ENCODE measurements around the gene NFAT5.

NFAT5 gene

DNA sequence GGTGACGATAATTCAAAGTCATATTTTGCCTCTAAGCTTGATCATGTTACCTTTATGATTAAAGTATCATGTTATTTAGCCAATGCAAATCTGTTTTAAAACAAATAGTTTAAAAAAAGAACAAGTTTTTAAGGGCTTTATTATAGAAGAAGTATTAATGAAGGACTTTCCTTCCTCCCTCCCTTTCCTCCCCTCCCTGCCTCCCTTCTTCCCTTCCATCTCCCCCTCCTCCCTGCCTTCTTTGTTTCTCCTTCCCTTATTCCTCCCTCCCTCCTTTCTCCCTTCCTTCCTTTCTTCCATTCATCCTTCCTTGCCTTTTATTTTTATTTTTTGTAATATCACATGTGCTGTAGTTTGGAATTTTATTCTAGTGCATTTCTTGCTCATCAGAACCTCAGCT, 134.1 kb downstream of the NFAT5 start:
- TF ChIP-seq, protein P1, sequence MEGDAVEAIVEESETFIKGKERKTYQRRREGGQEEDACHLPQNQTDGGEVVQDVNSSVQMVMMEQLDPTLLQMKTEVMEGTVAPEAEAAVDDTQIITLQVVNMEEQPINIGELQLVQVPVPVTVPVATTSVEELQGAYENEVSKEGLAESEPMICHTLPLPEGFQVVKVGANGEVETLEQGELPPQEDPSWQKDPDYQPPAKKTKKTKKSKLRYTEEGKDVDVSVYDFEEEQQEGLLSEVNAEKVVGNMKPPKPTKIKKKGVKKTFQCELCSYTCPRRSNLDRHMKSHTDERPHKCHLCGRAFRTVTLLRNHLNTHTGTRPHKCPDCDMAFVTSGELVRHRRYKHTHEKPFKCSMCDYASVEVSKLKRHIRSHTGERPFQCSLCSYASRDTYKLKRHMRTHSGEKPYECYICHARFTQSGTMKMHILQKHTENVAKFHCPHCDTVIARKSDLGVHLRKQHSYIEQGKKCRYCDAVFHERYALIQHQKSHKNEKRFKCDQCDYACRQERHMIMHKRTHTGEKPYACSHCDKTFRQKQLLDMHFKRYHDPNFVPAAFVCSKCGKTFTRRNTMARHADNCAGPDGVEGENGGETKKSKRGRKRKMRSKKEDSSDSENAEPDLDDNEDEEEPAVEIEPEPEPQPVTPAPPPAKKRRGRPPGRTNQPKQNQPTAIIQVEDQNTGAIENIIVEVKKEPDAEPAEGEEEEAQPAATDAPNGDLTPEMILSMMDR (IDR thresholded peaks at IDR 0.05; ENCODE audit: low read depth, low read length): no peak
- DNase-seq (ENCODE audit: low read depth, low spot score): no peak
- in situ Hi-C loops (cut with HindIII; ENCODE audit: low sequenced_read_pairs): no loop called here
- H3K4me3 ChIP-seq (ENCODE audit: low read depth, low read length): no peak overlapping the region

DNA sequence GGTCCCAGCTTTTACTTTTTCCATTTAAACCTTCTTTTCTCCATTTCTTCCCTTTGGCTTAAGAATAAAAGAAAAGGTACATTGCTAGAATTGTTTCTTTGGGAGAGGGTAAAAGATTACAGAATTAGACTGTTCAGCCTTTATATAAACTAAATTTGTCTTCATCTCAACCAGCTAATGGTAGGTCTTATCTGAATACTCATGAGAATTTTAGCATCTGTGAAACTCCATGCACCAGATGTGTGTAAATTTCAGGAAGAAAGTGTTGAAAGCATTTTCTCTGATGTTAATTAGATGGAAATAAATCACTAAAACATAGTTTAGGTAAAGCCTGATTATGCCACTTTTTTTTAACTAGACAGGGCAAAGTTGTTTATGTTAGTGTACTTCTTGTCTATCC, 135.7 kb downstream of the NFAT5 start:
- TF ChIP-seq, protein P1 (IDR thresholded peaks at IDR 0.05; ENCODE audit: low read depth, low read length): no peak
- in situ Hi-C loops (cut with HindIII; ENCODE audit: low sequenced_read_pairs): no loop called here
- DNase-seq (ENCODE audit: low read depth, low spot score): no peak
- H3K4me3 ChIP-seq (ENCODE audit: low read depth, low read length): no peak overlapping the region

DNA sequence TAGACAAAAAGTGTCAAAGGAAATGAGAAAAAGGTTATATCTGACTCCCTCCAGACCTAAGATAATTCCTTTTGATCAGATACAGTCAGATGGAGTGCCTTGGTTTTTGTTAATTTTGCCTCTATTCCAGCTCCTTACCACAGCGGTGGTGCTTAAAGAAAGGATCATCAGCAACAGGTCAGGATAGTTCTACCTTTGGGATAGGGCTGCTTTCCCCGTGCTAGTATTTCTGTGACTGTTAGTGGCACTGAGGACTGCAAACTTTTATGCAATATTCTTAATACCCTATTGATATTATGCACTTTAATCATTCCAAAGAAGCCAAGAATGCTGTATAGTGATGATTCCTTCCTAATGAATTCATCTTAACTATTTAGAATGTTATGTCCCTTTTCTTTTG, 136.1 kb downstream of the NFAT5 start:
- in situ Hi-C loops (cut with HindIII; ENCODE audit: low sequenced_read_pairs): no loop called here
- H3K4me3 ChIP-seq (ENCODE audit: low read depth, low read length): no peak overlapping the region
- no peak for DNase-seq (ENCODE audit: low read depth, low spot score)
- TF ChIP-seq, protein P1 (IDR thresholded peaks at IDR 0.05; ENCODE audit: low read depth, low read length): no peak

DNA sequence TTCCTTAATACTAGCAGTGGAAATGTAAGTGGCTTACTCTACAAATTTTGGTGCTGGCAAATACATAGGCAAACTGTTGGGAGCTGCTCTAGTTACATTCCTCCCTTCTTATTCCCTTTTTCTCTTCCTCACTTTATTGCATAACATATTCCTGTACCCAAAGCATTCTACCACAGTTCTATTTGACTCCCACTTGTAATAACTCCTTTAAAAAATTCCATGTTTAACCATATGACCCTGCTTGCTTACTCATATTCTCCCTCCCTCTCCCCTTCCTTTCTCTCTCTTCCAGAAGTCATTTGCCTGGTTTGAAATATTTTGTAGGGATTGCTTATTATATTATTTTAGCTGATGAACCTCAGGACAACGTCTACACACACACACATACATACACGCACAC, 137.9 kb downstream of the NFAT5 start:
- TF ChIP-seq, protein P1 (IDR thresholded peaks at IDR 0.05; ENCODE audit: low read depth, low read length): no peak
- in situ Hi-C loops (cut with HindIII; ENCODE audit: low sequenced_read_pairs): no loop called here
- DNase-seq (ENCODE audit: low read depth, low spot score): peak; percentile 26
- H3K4me3 ChIP-seq (ENCODE audit: low read depth, low read length): no peak overlapping the region

DNA sequence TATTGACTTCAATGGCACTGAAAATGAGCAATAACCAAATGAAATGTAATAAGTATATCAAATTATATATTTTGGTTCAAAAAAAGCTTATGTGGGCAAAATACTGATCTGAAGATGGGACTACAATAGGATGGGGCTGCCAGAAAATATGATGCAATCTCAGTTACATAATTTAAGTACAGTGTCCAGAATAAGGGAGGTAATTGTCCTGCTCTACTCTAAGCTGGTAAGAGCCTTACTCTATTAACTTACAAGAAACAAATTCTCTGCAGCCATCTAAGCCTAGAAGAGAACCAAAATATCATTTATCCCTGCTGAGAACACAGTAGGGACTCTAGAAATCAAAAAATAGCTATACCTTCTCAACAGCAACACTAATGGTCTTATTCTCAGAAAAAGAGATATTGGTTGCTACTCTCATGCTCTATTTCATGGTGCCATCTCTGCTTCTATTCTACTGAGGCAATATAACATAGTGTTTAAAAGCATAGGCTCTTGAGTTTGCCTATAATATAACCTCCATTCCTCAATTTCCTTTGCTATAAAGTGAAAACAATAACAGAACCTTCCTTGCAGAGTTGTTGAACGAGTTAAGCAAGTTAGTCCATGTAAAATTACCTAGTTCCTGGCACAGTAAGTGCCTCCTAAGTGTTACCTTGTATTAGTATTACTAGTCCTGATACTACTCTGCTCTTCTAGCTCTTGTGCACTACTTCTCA, 140.6 kb downstream of the NFAT5 start:
- in situ Hi-C loops (cut with HindIII; ENCODE audit: low sequenced_read_pairs): no loop called here
- DNase-seq (ENCODE audit: low read depth, low spot score): no peak
- TF ChIP-seq, protein P1 (IDR thresholded peaks at IDR 0.05; ENCODE audit: low read depth, low read length): no peak
- H3K4me3 ChIP-seq (ENCODE audit: low read depth, low read length): no peak overlapping the region

DNA sequence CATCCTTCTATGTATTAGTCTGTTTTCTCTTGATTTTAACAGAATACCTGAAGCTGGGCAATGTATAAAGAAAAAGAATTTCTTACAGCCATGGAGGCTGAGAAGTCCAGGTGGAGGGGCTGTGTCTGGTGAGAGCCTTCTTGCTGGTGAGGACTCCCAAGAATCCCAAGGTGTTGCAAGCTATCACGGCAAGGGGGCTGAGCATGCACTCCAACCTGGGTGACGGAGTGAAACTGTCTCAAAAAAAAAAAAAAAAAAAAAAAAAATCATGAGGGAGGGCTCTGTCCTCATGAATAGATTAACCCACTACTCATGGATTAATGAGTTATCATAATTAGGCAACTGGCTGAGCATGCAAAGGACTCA, 141.2 kb downstream of the NFAT5 start:
- DNase-seq (ENCODE audit: low read depth, low spot score): no peak
- in situ Hi-C loops (cut with HindIII; ENCODE audit: low sequenced_read_pairs): no loop called here
- H3K4me3 ChIP-seq (ENCODE audit: low read depth, low read length): no peak overlapping the region
- TF ChIP-seq, protein P1 (IDR thresholded peaks at IDR 0.05; ENCODE audit: low read depth, low read length): no peak

Measured in astrocyte of the spinal cord (primary cell).